ENCODE data around the gene GPX4.
A peak's percentile ranks its signal among the peaks of the same experiment; 100 is the strongest.

The GPX4 gene

DNA sequence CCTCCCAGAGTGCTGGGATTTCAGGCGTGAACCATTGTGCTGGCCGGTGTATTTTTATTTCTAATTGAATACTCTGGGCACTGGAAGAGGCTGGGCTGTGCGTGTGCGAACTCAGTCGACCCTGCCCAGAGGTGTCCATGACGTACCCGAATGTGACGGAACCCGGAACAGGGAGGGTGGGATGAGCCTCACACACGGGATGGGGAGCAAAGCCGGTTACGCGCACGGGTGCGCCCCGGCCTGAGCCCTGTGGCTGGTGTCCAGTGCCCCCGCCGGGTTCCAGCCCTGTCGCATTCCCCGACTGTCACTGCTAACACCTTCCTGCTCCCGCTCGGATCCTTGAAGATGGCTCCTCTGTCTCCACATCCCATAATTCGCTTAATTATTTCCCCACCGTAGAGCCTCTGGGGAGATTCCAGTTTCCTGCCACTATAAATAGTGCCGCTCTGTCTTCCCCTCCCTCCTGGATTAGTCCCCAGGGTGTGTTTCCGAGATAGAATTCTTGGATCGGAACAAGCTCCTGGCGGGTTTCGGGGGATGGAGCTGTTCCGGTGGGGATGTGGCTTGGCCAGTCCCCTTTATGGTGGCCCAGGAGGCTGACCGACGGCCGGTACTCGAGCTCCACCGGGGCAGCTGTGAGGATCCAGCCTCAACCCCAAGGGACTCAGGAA, 48.3 kb downstream of the GPX4 start:
- Histone ChIP-seq H4K12ac (ENCODE audit: low read depth, low read length) (no peak overlapping the region), H2AFZ (ENCODE audit: insufficient read depth, low read length, poor library complexity) (no peak overlapping the region), H3K9me3 (ENCODE audit: insufficient read depth, low read depth, low read length) (peaks cover 1% of the 10 kb centered on the region), H3K4me2 (ENCODE audit: low read length) (no peak overlapping the region), H3K36me3 (ENCODE audit: control insufficient read depth in 1 of 2, insufficient read depth in 2 of 2, low read length in 2 of 2) (peaks cover 44 to 57% of the 10 kb centered on the region in 2 experiments), H3K14ac (ENCODE audit: low read length) (no peak overlapping the region), H3K4ac (ENCODE audit: low read depth, low read length) (no peak overlapping the region), H4K91ac (ENCODE audit: low read depth, low read length) (no peak overlapping the region), H3K23ac (ENCODE audit: low read length) (no peak overlapping the region), H3K27ac (ENCODE audit: low read depth, low read length) (no peak overlapping the region), H3K4me3 (ENCODE audit: low read depth, low read length) (no peak overlapping the region), H2BK12ac (ENCODE audit: low read length) (no peak overlapping the region), H2AK5ac (ENCODE audit: low read length) (no peak overlapping the region), H3K79me2 (ENCODE audit: control insufficient read depth, insufficient read depth, low read length, poor library complexity) (no peaks in the 10 kb centered on the region), H2BK5ac (ENCODE audit: low read depth, low read length, poor library complexity) (no peak overlapping the region), H3K79me1 (ENCODE audit: low read length) (peaks cover 3% of the 10 kb centered on the region), H3K4me1 (ENCODE audit: control insufficient read depth in 1 of 2, insufficient read depth in 2 of 2, low read length in 2 of 2) (peaks cover 4 to 13% of the 10 kb centered on the region in 2 experiments), H2BK120ac (ENCODE audit: insufficient read depth, low read length, poor library complexity) (no peak overlapping the region), H3K18ac (ENCODE audit: low read length) (no peak overlapping the region), H3K27me3 (ENCODE audit: insufficient read depth, low read length) (no peaks in the 10 kb centered on the region), H4K8ac (ENCODE audit: low read depth, low read length) (no peak overlapping the region), H3K9ac (ENCODE audit: low read length) (no peak overlapping the region)
- no peak for DNase-seq
- WGBS (ENCODE audit: extremely low coverage, insufficient coverage, insufficient read length): no CpG with 5 or more reads among the region's 35 CpGs

DNA sequence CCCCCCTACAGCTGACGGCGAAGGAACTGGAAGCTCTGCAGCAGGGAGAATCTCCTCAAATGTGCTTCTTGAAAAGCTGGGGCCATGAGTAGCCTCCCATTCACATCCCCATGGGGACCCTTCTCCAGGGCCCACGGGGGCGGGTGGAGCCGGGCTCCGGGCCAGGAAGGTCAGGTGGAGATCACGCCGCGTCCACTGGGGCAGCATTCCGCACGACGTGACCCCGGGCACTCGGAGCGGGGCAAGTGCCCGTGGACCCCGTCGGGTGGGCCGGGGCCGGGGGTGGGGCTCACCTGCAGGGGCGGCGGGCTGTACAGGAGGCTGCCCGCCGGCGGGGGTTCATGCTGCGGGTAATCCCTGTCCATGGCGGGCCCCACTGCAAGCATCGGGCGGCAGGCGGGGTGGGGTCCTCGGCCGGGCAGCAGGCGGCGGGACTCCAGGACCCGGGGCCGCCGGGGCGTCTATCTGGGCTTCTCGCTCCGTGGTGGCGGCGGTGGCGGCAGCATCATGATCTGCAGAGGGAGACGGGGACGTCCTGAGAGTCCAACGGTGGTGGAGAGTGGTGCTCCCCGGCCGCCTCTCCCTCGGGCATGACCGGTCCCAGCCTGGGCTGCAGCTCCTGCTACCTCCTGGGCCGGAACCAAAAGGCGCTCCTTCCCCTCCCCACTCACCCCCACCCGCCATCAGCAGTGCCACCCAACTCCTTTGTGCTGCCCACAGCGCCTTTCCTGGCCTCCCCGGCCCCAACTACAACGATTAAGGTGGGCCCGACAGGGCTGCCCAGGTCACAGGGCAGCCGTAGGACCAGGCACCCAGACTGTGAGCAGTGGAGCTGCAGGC, 50.3 kb downstream of the GPX4 start:
- H4K8ac ChIP-seq (ENCODE audit: low read depth, low read length): no peak overlapping the region
- H3K27ac ChIP-seq (ENCODE audit: low read depth, low read length): no peak overlapping the region
- H4K12ac ChIP-seq (ENCODE audit: low read depth, low read length): no peak overlapping the region
- no peak overlapping the region for H2BK12ac ChIP-seq (ENCODE audit: low read length)
- H2AFZ ChIP-seq (ENCODE audit: insufficient read depth, low read length, poor library complexity): no peak overlapping the region
- no peak overlapping the region for H3K4me3 ChIP-seq (ENCODE audit: low read depth, low read length)
- no peak overlapping the region for H3K4me2 ChIP-seq (ENCODE audit: low read length)
- H4K91ac ChIP-seq (ENCODE audit: low read depth, low read length): no peak overlapping the region
- H2BK5ac ChIP-seq (ENCODE audit: low read depth, low read length, poor library complexity): no peak overlapping the region
- no peak overlapping the region for H2AK5ac ChIP-seq (ENCODE audit: low read length)
- no peaks in the 10 kb centered on the region for H3K27me3 ChIP-seq (ENCODE audit: insufficient read depth, low read length)
- no CpG with 5 or more reads among the region's 58 CpGs for WGBS (ENCODE audit: extremely low coverage, insufficient coverage, insufficient read length)
- no peaks in the 10 kb centered on the region for H3K79me2 ChIP-seq (ENCODE audit: control insufficient read depth, insufficient read depth, low read length, poor library complexity)
- DNase-seq: no peak
- peaks cover 39 to 48% of the 10 kb centered on the region in 2 experiments for H3K36me3 ChIP-seq (ENCODE audit: control insufficient read depth in 1 of 2, insufficient read depth in 2 of 2, low read length in 2 of 2)
- H3K79me1 ChIP-seq (ENCODE audit: low read length): peaks cover 3% of the 10 kb centered on the region
- peak overlapping the region; percentile 0 for H3K18ac ChIP-seq (ENCODE audit: low read length)
- peaks cover 3% of the 10 kb centered on the region for H3K9me3 ChIP-seq (ENCODE audit: insufficient read depth, low read depth, low read length)
- H3K9ac ChIP-seq (ENCODE audit: low read length): no peak overlapping the region
- peak overlapping the region; percentile 18 for H3K4ac ChIP-seq (ENCODE audit: low read depth, low read length)
- peaks cover 4 to 13% of the 10 kb centered on the region in 2 experiments for H3K4me1 ChIP-seq (ENCODE audit: control insufficient read depth in 1 of 2, insufficient read depth in 2 of 2, low read length in 2 of 2)
- no peak overlapping the region for H3K14ac ChIP-seq (ENCODE audit: low read length)
- no peak overlapping the region for H3K23ac ChIP-seq (ENCODE audit: low read length)
- no peak overlapping the region for H2BK120ac ChIP-seq (ENCODE audit: insufficient read depth, low read length, poor library complexity)

DNA sequence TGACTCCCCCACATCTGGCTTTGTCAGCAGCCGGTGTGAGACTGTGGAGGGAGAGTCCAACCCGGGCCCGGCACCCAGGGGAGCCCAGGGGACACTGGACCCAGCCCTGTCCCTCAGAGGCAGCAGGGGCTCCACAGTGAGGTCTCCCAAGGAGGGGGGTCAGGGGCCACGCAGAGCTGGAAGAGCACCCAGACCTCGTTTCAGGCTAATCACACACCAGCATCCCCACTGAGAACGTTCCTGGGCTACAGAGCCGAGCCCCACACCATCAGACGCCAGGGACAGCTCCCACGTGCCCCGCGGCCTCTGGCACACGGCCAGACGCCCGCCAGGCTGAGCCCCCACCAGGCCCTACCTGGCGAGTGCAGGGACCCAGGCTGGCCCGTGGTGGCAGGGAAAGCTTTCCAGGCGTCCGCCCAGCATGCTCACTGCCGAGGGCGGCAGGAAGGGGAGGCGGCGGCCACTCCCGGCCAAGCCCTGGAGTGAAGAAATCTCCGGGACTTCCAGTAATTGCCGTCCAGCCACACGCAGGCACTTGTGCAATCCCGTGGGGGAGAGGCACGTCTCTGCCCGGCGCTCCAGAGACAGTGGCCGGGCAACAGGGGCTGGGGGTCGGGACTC, 51.0 kb downstream of the GPX4 start:
- Histone ChIP-seq H3K4me3 (ENCODE audit: low read depth, low read length) (no peak overlapping the region), H3K14ac (ENCODE audit: low read length) (peak overlapping the region; percentile 24), H3K36me3 (ENCODE audit: control insufficient read depth in 1 of 2, insufficient read depth in 2 of 2, low read length in 2 of 2) (peaks cover 33 to 41% of the 10 kb centered on the region in 2 experiments), H4K8ac (ENCODE audit: low read depth, low read length) (no peak overlapping the region), H3K27me3 (ENCODE audit: insufficient read depth, low read length) (no peaks in the 10 kb centered on the region), H3K18ac (ENCODE audit: low read length) (peak overlapping the region; percentile 0), H2BK12ac (ENCODE audit: low read length) (no peak overlapping the region), H3K9ac (ENCODE audit: low read length) (no peak overlapping the region), H3K4ac (ENCODE audit: low read depth, low read length) (peak overlapping the region; percentile 18), H2BK120ac (ENCODE audit: insufficient read depth, low read length, poor library complexity) (no peak overlapping the region), H4K12ac (ENCODE audit: low read depth, low read length) (no peak overlapping the region), H4K91ac (ENCODE audit: low read depth, low read length) (peak overlapping the region; percentile 45), H3K4me2 (ENCODE audit: low read length) (no peak overlapping the region), H3K9me3 (ENCODE audit: insufficient read depth, low read depth, low read length) (peaks cover 3% of the 10 kb centered on the region), H2BK5ac (ENCODE audit: low read depth, low read length, poor library complexity) (peak overlapping the region; percentile 29), H3K79me2 (ENCODE audit: control insufficient read depth, insufficient read depth, low read length, poor library complexity) (no peaks in the 10 kb centered on the region), H3K79me1 (ENCODE audit: low read length) (peaks cover 3% of the 10 kb centered on the region), H3K27ac (ENCODE audit: low read depth, low read length) (peak overlapping the region; percentile 8), H3K4me1 (ENCODE audit: control insufficient read depth in 1 of 2, insufficient read depth in 2 of 2, low read length in 2 of 2) (peaks cover 4 to 13% of the 10 kb centered on the region in 2 experiments), H2AFZ (ENCODE audit: insufficient read depth, low read length, poor library complexity) (no peak overlapping the region), H3K23ac (ENCODE audit: low read length) (no peak overlapping the region), H2AK5ac (ENCODE audit: low read length) (no peak overlapping the region)
- WGBS (ENCODE audit: extremely low coverage, insufficient coverage, insufficient read length): no CpG with 5 or more reads among the region's 32 CpGs
- peak; percentile 92 to 96 for DNase-seq
